HepG2 (cell line): ENCODE results near the gene BMF. TPM values are rescaled to one million over a fixed set of nuclear protein-coding genes. Genes with fewer than 3 reads are reported as not detected.

Source experiments
- AGO1 ChIP-seq: fragments of 200-400 bp; formaldehyde crosslinking; IDR thresholded peaks from 2 replicates; pipeline ENCODE4 v1.6.1; 2017; ENCODE audit warnings: mild to moderate bottlenecking, low read depth, low read length, moderate library complexity; ENCODE audit not compliant: poor library complexity, severe bottlenecking
- ATAD3A ChIP-seq: sonication (generic); formaldehyde crosslinking; IDR thresholded peaks from 2 replicates; pipeline ENCODE4 v1.4.0; 2020; ENCODE audit warnings: missing genetic modification reagents
- HCFC1 ChIP-seq: fragments of 150-350 bp; IDR thresholded peaks from 2 replicates; pipeline ENCODE4 v1.6.1; 2014; ENCODE audit warnings: low read depth, low read length
- KDM2A ChIP-seq: sonication (generic); formaldehyde crosslinking; IDR thresholded peaks from 2 replicates; pipeline ENCODE4 v1.4.0; 2020; ENCODE audit warnings: low read depth, missing genetic modification reagents, borderline replicate concordance
- NR1H2 ChIP-seq: sonication (generic); formaldehyde crosslinking; IDR thresholded peaks from 2 replicates; pipeline ENCODE4 v1.8.1; 2022; ENCODE audit warnings: low read depth, missing genetic modification reagents, borderline replicate concordance
- TERF1 ChIP-seq: sonication (generic); formaldehyde crosslinking; IDR thresholded peaks from 2 replicates; pipeline ENCODE4 v1.8.0; 2022; ENCODE audit warnings: mild to moderate bottlenecking, missing genetic modification reagents, moderate library complexity
- ZC3H13 ChIP-seq: sonication (generic); formaldehyde crosslinking; IDR thresholded peaks from 2 replicates; pipeline ENCODE4 v1.8.1; 2023; ENCODE audit warnings: mild to moderate bottlenecking, missing genetic modification reagents, moderate library complexity
- ZNF280D ChIP-seq: sonication (generic); formaldehyde crosslinking; IDR thresholded peaks from 2 replicates; pipeline ENCODE4 v1.5.1; 2020; ENCODE audit warnings: mild to moderate bottlenecking, missing genetic modification reagents
- ZNF609 ChIP-seq: sonication (generic); formaldehyde crosslinking; IDR thresholded peaks from 2 replicates; pipeline ENCODE4 v1.4.0; 2020; ENCODE audit warnings: mild to moderate bottlenecking, missing genetic modification reagents, borderline replicate concordance
- ZNF678 ChIP-seq: sonication (generic); formaldehyde crosslinking; IDR thresholded peaks from 2 replicates; pipeline ENCODE4 v1.4.0; 2020; ENCODE audit warnings: mild to moderate bottlenecking, missing genetic modification reagents
- ZNF687 ChIP-seq: sonication (generic); formaldehyde crosslinking; IDR thresholded peaks from 2 replicates; pipeline ENCODE4 v1.5.1; 2020; ENCODE audit warnings: mild to moderate bottlenecking, missing genetic modification reagents, moderate library complexity
- ZNF766 ChIP-seq: sonication (generic); formaldehyde crosslinking; IDR thresholded peaks from 2 replicates; pipeline ENCODE4 v1.5.0; 2020; ENCODE audit warnings: missing genetic modification reagents, borderline replicate concordance
- ZSCAN29 ChIP-seq: sonication (generic); formaldehyde crosslinking; conservative IDR thresholded peaks from 2 replicates; pipeline ENCODE4 v1.4.0; 2020; ENCODE audit warnings: mild to moderate bottlenecking, missing genetic modification reagents
- polyA plus RNA-seq, 8 experiments: library from polyadenylated mRNA; depleted of rRNA in 3 of 8; stranded (reverse) in 7 of 8; unstranded in 1 of 8; fragments of >200 nt; fragmentation: Illumina TruSeq in 4 of 8; extraction: Trizol in 4 of 8; gene quantifications; 2 replicates each; pipeline versions ENCODE4 v1.2.1 to v1.2.3, GENCODE V29; 2011 to 2016; ENCODE audit warnings: low read depth in 4 of 8, missing spikeins in 1 of 8, mixed read lengths in 1 of 8; ENCODE audit not compliant: insufficient read depth in 1 of 8
- total RNA-seq, 5 experiments: library from RNA; depleted of rRNA; stranded (reverse); fragments of >200 nt; fragmentation: Illumina TruSeq; extraction: Trizol; gene quantifications; 2 replicates each; pipeline ENCODE4 v1.2.3, GENCODE V29; 2016; ENCODE audit warnings: low read depth in 1 of 5

The BMF gene
- total and polyA plus RNA-seq, 2 of the 13 experiments (the other 11 are each of a cell fraction or from before 2014, with no cell fraction given): 8.7 to 15.9 TPM

- no peak for TF ChIP-seq TERF1 (CRISPR knock-in tag)
- TF ChIP-seq AGO1: peak; percentile 29
- peak; percentile 70; the same call in 1 of the 2 replicates for TF ChIP-seq ZC3H13 (CRISPR knock-in tag)
- TF ChIP-seq HCFC1: peak; percentile 24; the same call in 1 of the 2 replicates
- peak; percentile 58; the same call in 1 of the 2 replicates for TF ChIP-seq ZSCAN29 (CRISPR knock-in tag)
- TF ChIP-seq ZNF609 (CRISPR knock-in tag): peak; percentile 50
- peak; percentile 93 for TF ChIP-seq KDM2A (CRISPR knock-in tag)
- TF ChIP-seq ZNF280D: peak; percentile 81
- TF ChIP-seq ATAD3A: peak; percentile 87; the same call in 1 of the 2 replicates
- TF ChIP-seq ZNF766 (CRISPR knock-in tag): no peak
- peak; percentile 92 for TF ChIP-seq ZNF687 (CRISPR knock-in tag)
- TF ChIP-seq ZNF678 (CRISPR knock-in tag): peak; percentile 77; the same call in 1 of the 2 replicates
- TF ChIP-seq NR1H2 (CRISPR knock-in tag): 0 out of 2 replicates have a peak, but pooled peaks have one; percentile 27
Measured at GRCh38 chr15:40038638-40039543, 69.8 kb downstream of the BMF start, which contains the start of gene SRP14 (continued).
